ENCODE measurements around the gene CAB39L.

DNA sequence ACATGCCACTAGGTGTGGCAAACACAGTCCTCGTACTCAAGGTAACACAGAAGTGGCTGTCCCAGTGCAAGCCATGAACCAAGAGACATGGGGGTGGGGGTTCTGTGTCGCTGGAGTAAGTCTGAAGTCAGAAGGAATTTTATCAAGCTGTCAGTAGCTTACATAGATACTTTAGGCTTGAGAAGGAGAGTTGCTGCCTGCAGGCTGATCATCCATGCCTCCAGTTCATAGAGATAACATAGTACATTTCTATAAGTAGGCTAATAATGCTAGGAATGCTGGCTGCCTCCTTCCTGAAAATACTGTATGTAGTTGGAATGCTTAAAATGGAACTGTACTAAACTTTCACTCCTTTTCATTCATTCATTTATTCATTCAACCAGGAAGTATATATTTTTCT is 70.1 kb downstream of the CAB39L start:
- TF ChIP-seq, protein P1, sequence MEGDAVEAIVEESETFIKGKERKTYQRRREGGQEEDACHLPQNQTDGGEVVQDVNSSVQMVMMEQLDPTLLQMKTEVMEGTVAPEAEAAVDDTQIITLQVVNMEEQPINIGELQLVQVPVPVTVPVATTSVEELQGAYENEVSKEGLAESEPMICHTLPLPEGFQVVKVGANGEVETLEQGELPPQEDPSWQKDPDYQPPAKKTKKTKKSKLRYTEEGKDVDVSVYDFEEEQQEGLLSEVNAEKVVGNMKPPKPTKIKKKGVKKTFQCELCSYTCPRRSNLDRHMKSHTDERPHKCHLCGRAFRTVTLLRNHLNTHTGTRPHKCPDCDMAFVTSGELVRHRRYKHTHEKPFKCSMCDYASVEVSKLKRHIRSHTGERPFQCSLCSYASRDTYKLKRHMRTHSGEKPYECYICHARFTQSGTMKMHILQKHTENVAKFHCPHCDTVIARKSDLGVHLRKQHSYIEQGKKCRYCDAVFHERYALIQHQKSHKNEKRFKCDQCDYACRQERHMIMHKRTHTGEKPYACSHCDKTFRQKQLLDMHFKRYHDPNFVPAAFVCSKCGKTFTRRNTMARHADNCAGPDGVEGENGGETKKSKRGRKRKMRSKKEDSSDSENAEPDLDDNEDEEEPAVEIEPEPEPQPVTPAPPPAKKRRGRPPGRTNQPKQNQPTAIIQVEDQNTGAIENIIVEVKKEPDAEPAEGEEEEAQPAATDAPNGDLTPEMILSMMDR (IDR thresholded peaks at IDR 0.05; ENCODE audit: insufficient read depth, low read length, poor library complexity, severe bottlenecking): no peak
- no peak for TF ChIP-seq EZH2phosphoT487 (conservative IDR thresholded peaks at IDR 0.05; ENCODE audit: low read length)
